ENCODE data around the gene PLSCR4.
A peak's percentile ranks its signal among the peaks of the same experiment; 100 is the strongest.

The PLSCR4 gene

GRCh38 chr3:146218880-146219866, 31.7 kb downstream of the PLSCR4 start:
- peak; percentile 66 for TF ChIP-seq CTCF (conservative IDR thresholded peaks at IDR 0.05; ENCODE audit: low read depth)
- peak; percentile 21 for DNase-seq (ENCODE audit: low spot score)
- ChIA-PET POLR2A (ENCODE audit: low non-redundant PET) (no interaction called here), CTCF (interaction anchor here (0.6 to 0.8 kb wide), 2 partner anchors 22 to 115 kb away, joined by 3 read pairs; no protein-coding TSS in a partner anchor)
- H3K27ac ChIP-seq = no peak overlapping the region

- POLR2A ChIA-PET (ENCODE audit: low non-redundant PET) = no interaction called here
- no peak for TF ChIP-seq CTCF (conservative IDR thresholded peaks at IDR 0.05; ENCODE audit: low read depth)
- CTCF ChIA-PET = no interaction called here
- no peak overlapping the region for H3K27ac ChIP-seq
- DNase-seq (ENCODE audit: low spot score) = peak; percentile 3
These were observed 33.6 kb downstream of the PLSCR4 start for GRCh38 chr3:146217324-146217723.

DNA sequence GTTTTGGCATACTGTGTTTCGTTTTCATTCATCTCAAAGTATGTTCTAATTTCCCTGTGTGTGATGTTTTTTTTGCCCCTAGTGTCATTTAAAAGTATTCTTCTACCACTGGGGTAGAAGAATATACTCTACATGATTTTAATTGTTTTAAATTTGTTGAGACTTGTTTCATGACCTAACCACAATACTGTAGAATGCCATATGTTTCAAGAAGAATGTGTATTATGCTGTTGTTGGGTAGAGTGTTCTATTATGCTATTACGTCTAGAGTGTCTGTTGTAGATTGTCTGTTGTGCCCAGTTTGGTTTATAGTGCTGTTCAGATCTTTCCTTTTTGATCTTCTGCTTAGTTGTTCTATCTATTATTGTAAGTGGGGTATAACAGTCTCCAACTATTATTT, 36.4 kb downstream of the PLSCR4 start:
- ChIA-PET POLR2A (ENCODE audit: low non-redundant PET) (no interaction called here), CTCF (no interaction called here)
- no peak overlapping the region for H3K27ac ChIP-seq
- no peak for DNase-seq (ENCODE audit: low spot score)
- no peak for TF ChIP-seq CTCF (conservative IDR thresholded peaks at IDR 0.05; ENCODE audit: low read depth)

GRCh38 chr3:146209371-146209770, 41.5 kb downstream of the PLSCR4 start:
- CTCF ChIA-PET = no interaction called here
- no peak for TF ChIP-seq CTCF (conservative IDR thresholded peaks at IDR 0.05; ENCODE audit: low read depth)
- H3K27ac ChIP-seq = no peak overlapping the region
- DNase-seq (ENCODE audit: low spot score) = no peak
- POLR2A ChIA-PET (ENCODE audit: low non-redundant PET) = no interaction called here

- DNase-seq (ENCODE audit: low spot score) = no peak
- ChIA-PET CTCF (interaction anchor here (0.9 kb wide), 1 partner anchor 391 kb away, joined by 4 read pairs; no protein-coding TSS in a partner anchor), POLR2A (ENCODE audit: low non-redundant PET) (no interaction called here)
- no peak overlapping the region for H3K27ac ChIP-seq
- no peak for TF ChIP-seq CTCF (conservative IDR thresholded peaks at IDR 0.05; ENCODE audit: low read depth)
These were observed 47.1 kb downstream of the PLSCR4 start for GRCh38 chr3:146203776-146204175.

DNA sequence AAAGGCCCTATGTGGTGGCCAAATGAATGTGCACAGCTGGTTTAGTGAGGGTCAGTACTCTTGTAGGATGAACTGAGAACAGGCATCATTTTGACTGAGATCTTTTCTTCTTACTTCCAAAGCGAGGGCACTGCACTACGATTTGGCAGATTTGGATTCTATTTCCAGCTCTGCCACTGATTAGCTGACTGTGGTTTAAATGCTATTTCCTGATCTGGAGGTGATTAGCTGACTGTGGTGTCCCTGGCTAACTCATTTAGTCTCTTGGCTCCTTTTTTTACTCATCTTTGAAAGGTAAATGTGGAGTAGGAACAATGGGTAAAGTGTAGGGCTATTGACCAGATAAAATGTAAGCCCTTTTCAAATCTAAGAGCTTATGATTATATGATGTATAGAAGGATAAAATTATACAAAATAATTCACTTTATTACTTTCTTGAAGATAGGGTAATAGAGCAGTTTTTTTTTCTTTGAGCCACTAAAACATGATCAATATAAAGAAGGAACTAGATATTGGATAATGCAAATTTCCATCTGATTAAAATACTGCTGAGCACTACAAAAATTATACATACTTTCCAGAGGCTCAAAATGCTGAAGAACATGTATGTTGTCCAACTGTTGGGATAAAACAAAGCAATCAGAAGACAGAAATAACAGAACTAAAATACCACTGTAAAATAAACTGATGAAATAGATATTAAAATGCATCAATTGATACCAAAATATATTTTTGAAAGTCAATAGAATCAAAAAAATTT, 50.3 kb downstream of the PLSCR4 start:
- no peak overlapping the region for H3K27ac ChIP-seq
- CTCF ChIA-PET = interaction anchor here (0.5 to 0.7 kb wide), 3 partner anchors 15 to 158 kb away, joined by 3 to 4 read pairs (median 3); no protein-coding TSS in a partner anchor
- TF ChIP-seq CTCF (conservative IDR thresholded peaks at IDR 0.05; ENCODE audit: low read depth) = no peak
- no peak for DNase-seq (ENCODE audit: low spot score)
- POLR2A ChIA-PET (ENCODE audit: low non-redundant PET) = no interaction called here
